SKM-1 (cell line): ENCODE results near the gene TMEM87B.
"Not testable (repeated sequence)": the region's sequence is repeated elsewhere in the genome, so short reads cannot be mapped to it uniquely, and the experiment has no call there.

Experiments
- DNase-seq: peaks from one replicate; lab custom pipeline; 2025; ENCODE audit not compliant: unreplicated experiment; lab: John Stamatoyannopoulos, UW

The TMEM87B gene

DNA sequence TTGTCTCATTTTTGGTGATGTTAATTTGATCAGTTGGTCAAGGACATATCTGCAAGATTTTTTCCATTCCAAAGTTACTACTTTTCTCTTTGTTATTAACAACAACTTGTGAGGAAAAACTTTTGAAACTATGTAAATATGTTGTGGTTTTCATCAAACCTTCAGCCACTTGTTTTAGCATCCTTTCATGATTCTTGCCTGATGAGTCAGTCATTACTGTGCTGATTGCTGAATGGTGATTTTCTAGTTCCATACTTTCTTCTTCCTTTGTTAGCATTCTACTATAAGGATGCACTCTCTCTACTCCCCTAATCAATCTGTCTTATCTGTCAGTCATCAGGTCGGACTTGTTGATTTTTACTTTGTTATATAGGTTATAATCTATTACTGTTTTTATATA is 10.9 kb downstream of the TMEM87B start:
- no peak for DNase-seq

DNA sequence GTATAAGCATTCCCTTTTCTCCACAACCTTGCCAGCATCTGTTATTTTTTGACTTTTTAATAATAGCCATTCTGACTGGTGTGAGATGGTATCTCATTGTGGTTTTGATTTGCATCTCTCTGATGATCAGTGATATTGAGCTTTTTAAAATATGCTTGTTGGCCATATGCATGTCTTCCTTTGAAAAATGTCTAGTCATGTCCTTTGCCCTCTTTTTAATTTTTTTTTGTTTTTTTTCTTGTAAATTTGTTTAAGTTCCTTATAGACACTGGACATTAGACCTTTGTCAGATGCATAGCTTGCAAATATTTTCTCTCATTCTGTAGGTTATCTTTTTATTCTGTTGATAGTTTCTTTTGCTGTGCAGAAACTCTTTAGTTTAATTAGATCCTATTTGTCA is 14.7 kb downstream of the TMEM87B start:
- DNase-seq = not testable (repeated sequence)

DNA sequence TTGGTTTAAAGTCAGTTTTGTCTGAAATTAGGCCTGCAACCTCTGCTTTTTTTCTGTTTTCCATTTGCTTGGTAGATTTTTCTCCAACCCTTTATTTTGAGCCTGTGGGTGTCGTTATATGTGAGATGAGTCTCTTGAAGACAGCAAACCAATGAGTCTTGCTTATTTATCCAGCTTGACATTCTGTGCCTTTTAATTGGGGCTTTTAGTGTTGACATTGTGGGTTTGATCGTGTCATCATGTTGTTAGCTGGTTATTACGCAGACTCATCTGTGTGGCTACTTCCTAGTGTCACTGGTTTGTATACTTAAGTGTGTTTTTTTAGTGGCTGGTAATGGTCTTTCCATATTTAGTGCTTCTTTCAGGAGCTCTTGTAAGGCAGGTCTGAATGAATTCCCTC is 18.8 kb downstream of the TMEM87B start:
- DNase-seq = no peak

DNA sequence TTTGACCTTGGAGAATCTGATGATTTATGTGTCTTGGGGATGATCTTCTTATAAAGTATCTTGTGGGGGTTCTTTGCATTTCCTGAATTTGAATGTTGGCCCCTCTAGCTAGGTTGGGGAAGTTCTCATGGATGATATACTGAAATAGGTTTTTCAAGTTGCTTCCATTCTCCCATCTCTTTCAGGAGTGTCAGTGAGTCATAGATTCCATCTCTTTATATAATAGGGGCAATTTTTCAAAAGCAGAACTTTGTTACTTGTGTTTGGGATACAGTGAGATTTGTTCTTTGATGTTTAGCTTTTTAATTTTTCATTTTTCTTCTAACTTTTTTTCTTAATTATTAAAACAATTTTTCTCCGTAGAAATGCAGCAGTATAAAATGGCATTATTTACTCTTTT is 19.4 kb downstream of the TMEM87B start:
- DNase-seq = no peak

DNA sequence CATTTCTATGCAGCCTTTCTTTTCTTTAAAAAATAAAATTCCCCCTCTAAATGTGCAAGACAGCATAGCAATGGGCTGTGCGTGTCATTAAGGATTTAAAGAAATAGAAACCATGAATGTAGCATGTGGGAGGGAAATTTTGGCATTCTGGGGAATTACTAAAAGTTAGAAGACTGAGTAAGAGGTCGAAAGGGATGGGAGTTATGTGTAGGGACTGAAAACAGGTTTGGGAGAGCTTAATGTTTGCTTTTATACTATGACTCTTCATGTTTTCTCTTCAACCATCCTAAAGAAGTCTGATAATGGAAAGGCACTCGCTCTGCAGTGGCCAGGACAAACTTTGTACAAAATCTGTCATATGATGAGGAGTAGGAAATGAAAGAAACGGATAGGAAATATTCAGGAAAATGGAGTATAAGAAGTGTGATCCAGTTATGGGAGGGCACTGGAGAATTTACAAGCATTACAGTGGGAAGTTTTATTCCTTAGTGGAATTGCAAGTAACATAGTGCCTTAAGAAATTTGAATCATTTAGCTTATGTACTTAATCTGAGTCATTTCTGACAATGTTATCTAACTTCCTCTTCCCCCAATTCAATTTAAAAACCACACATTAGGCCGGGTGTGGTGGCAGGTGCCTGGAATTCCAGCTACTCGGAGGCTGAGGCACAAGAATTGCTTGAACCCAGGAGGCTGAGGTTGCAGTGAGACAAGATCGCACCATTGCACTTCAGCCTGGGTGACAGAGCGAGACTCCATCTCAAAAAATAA is 20.6 kb downstream of the TMEM87B start:
- DNase-seq = no peak

DNA sequence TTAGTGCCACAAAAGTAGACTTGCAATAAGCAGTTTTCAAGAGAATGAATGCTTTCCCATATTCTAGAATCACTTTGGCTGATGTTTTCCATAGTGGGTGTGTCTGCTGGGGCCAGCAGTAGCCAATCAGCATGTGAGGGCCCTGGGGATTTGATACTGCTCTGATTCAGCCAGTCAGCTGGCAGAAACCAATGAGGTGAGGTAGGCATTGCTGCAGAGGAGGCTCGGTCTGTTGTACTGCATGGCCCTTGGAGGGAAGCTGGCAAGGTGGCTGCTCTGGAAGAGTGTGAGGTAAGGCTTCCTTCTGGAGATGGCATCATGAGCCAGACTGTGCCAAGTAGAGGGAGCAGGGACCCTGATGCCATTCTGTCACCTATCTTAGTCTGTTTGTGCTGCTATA is 22.7 kb downstream of the TMEM87B start:
- DNase-seq = no peak

DNA sequence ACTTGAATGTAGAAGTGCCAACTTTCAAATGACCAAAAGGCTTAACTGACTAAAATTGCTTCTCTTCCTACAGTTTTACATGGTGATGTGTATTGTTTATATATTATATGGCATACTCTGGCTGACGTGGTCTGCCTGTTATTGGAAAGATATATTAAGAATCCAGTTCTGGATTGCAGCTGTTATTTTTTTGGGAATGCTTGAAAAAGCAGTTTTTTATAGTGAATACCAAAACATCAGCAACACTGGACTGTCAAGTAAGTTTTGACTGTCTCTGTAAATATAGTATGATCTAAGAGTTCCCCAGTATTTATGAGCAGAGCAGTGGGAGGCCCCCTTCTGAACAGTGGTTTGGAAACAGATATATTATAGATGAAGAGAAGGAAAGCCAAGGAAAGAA is 26.2 kb downstream of the TMEM87B start:
- no peak for DNase-seq

DNA sequence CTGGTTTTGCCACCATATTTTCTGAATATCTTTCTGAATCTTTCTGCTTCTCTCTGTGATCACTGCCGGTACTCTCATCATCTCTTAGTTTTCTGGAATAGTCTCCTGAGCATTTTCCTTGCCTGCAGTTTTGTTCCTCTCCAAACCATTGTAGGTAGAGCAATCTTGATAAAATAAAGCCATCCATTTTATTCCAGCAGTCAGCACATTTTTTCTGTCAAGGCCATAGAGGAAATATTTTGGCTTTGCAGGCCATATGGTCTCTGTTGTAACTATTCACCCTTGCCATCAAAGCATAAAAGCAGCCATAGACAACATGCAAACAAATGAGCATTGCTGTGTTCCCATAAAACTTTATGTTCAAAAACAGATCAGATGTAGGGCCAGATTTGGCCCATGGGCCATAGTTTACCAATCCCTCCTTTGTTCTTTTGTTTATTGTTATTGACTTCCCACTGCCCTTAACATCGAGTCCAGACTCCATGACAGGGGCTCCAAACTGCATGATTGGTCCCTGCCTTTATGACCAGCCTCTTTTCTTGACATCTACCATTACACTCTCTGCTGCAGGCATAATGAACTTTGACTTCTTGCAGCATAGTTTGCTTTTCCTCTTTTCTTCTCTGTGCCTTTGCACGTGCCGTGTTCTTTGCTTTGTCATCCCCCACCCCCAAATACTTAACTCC is 29.8 kb downstream of the TMEM87B start:
- no peak for DNase-seq

DNA sequence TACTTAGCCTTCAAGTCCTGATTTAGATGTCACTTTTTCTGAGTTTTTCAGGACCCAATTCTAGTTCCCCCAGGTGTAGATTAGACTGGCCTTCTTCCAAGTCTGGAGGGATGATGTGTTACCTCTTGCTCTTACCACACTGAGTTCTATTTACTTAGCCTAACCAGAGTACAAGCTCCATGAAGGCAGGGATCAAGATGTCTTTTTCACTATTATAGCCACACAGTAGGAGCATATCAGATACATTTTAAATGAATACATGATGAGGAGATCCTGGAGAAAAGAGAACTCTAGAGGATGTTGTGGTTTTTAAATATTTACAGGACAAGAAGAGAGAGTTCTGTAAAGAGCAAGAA is 30.3 kb downstream of the TMEM87B start:
- DNase-seq = no peak

DNA sequence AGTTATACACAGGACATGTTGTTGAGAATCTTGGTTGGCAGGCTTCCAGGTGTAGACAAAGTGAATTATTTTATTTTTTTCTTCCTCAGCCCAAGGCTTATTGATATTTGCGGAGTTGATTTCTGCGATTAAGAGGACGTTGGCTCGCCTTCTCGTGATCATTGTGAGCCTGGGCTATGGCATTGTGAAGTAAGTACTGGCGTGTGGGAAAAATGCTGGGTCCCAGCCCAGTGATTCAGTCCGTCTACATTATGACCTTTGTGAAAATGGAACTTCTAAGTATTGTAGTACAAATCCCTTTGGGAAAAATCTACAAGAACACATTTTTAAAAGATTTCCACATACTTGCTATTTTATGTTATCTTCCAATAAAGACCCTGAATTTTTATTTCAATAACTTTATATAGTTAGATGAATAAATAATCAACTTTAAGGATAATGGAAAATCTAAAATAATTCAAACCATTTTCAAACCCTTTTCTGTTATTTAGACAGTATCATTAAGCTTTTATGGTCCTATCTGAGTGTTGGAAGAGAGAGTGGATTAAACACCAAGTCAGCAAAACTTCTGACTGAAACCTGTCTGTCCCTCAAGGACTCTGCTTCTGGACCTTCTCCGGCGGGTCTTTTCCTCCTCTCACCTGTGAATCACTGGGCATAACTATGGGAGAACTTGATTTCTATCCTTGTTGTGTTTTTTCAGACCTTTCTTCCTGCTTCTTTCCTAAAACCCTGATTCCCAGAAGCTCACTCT is 31.0 kb downstream of the TMEM87B start:
- DNase-seq = no peak

DNA sequence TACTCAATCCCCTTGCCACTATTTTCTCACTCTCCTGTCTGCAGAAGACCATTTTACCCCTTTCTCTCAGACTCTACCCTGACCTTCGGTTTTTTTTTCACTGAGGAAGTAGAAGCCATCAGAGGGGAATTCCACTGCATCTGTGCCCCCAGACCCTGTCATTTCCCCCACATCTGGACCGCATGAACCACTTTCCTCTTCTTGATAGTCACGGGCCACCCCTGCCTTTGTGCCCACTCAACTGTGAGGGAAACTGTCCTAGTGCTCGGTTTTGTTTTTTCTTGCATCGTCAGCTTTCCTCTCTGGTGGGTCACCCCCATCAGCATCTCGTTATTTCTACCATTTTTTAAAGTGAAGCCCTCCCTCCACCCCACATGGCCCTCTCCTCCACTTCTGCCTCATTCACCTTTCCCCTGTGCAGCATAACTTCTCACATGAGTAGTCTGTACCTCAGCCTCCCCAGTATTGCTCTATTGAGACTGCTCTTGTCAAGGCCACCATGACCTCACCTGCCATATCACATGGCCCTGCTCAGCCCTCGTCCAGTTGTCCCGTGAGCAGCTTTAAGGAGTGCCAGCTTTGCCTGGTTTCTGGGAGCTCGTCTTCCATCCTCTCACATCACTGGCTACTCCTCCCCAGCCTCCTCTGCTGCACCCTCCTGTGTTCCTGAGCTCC is 32.4 kb downstream of the TMEM87B start:
- DNase-seq = no peak

DNA sequence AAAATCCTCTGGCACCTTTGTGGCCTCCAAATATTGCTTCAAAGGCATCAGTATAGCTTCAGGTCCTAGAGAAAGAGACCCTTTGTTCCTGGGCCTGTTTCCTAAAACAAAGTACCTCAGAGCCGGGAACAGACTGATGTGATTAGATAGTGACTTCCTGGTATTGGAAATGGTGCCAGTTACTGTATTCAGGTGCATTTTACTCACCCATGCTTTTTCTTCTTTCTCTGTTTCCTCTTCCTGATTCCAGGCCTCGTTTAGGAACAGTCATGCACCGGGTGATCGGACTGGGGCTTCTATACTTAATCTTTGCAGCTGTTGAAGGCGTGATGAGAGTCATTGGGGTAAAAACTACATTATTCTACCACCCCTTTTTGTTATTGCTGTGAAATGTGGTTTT is 34.3 kb downstream of the TMEM87B start:
- no peak for DNase-seq

DNA sequence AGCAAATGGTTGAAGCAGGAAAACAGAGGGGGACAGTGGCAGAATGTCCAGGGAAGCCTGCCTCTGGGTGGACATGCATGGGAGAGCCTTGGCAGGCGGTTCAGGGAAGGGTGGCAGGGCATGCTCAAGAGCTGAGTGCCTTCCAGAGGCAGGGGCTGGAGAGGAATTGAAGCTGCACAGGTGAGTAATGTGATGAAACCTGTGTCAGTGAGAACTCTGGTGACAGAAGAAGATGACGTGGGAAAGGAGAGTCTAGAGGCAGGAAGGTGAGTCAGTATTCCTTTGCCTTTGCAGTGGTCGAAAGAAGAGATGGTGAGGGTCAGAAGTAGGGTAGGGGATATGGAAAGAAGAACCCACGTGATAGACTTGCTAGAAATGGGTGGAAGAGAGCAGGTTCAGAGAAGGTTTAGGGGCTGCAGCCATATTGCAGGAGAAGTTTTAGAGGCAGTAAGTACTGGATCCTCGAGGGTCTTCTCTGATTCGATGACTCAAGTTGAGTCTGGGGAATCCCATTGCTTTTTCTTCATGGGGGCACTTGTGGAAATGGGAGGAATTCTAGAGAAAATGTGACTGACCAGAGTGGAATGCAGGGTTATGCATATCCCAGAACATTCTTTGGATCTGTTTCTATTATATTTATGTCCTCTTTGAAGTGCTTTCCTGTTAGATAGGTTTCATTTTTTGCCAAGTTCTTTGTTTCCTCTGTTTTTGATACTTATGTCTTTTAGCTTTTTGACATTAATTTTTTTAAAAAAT is 37.4 kb downstream of the TMEM87B start:
- DNase-seq = no peak

DNA sequence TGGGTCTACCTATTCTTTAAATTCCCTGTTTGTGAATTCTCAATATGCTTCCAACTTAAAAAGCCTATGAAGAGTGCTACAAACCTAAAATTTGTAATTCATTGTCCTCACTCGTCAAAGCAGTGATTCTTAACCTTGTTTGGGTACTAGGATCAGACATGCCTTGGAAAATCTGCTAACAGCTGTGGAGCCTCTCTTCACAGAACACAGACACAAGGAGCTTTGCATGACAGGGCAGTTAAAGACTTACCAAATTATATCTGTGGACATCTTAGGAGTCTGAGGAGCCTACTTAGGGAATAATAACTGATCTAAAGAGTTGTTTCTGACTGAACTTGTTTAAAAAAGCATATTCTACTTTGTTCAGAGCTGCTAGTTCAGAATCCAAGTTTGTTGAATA is 38.1 kb downstream of the TMEM87B start:
- no peak for DNase-seq

DNA sequence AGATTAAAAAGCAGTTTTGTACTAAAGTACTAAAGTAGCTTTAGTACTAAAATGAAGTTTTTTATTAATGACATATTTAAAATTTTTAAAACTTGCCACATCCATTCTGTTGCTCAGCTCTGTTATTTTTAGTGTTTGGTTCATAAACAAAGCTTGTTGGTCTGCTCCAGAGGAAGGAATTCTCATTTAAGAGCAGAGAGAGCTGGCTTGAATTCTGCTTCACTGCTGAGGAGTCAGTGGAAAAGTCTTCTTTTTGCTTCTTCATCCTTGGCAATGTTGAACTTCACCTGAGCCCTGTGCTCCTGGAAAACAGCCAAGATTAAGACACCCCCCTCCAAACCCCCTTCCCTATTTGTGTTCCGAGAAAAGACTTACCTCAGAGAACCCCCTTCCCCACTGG is 40.6 kb downstream of the TMEM87B start:
- DNase-seq = no peak

DNA sequence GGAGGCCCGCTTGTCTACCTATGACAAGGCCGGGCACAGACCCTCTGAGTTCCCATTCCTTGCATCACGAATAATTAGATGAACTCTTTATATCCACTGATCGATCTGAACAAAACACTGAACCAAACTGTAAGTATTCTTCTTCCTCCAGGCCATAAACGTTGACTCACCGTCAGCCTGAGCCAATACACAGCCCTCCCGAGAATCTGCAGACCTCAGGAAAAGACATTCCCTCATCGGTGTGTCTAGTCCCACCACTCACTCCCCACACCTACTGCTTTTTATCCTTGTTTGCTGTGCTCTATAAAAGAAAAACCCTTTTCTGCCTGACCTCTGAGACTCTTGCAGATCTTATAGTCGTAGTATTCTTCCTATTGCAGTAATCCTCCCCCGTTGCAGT is 41.0 kb downstream of the TMEM87B start:
- DNase-seq = no peak

DNA sequence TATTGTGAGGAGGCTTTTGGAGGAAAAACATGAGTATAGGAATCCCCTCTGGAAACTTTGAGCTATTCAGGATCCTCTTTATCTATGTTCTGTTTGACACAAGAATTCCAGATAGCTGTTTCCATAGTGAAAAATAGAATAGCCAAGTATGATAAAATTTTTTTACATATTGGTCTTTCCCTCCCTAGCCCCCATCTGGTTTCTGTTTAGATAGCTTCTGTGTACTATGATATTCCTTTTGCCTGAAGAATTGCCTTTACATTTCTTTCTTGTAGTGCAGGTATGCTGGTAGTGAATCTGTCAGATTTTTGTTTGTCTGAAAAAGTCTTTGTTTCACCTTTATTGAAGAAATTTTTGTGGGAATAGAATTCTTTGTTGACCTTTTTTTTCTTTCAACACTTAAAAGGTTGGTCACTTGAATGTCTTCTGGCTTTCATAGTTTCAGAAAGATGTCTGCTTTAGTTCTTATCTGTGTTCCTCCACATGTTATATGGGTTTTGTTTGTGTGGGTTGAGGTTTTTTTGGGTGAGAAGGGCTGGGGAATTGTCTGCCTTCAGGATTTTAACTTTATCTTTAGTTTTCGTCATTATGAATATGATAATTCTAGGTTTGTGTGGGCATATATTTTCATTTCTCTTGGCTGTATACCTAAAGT is 53.2 kb downstream of the TMEM87B start:
- no peak for DNase-seq

DNA sequence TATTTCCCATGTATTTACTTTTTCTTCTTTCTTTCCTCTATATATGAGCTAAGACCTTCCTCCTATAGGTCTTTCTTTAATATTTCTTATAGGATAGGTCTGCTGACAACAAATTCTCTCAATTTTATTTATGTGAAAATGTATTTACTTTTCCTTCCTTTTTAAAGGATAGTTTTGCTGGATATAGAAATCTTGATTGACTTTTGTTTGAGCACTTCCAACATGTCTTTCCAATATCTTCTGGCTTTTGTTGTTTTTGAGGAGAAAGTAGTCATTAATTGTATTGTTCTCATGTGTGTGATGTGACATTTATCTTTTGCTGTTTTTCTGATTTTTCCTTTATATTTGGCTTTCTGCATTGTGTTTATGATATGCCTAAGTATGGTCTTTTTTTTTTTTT is 54.2 kb downstream of the TMEM87B start:
- no peak for DNase-seq

DNA sequence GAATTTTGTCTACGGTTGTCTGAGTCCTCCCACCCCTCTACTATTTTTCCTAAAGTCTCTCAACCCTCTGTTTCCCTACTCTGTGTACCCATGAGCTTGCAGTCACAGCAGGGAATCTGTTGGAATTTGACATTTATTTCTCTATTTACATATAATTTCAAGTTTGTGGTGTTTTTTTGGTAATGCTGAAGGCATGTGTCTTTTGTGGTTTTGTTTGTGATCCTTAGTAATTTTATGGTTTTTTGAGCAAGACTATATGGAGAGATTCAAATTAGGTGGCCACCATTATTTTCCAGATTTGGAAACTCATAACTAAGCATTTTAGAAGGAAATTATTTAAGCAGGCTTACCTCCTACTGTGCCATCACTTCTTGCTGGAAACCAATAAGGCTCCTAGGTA is 55.9 kb downstream of the TMEM87B start:
- DNase-seq = no peak

DNA sequence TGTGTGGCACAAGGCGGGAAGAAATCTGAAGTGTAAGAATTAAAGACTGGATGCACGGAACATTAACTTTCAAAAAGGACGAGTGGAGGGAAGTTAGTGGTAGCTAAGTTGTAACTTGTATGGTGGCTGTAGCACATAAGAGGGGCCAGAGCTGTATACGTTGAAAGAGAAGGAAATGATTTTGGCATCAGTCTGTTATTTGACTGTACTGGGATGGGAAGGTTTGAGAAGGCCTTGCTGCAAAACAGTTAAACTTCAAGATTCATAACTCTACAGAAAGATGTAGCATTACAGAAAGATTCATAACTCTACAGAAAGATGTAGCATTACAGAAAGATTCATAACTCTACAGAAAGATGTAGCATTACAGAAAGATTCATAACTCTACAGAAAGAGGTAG is 58.3 kb downstream of the TMEM87B start:
- DNase-seq = not testable (repeated sequence)
